Aorta (tissue), 5 donors: ENCODE data around the gene ARID1B. TPM values are rescaled to one million over a fixed set of nuclear protein-coding genes. Genes with fewer than 3 reads are reported as not detected.

Experiments used
- ATAC-seq: fragments of 200-7000 bp; cut with Tn5 transposase; one replicate; pipeline ENCODE4 v1.9.1; 2022; ENCODE audit warnings: moderate library complexity; ENCODE audit not compliant: low FRiP score
- DNase-seq, 2 donors: peaks; one replicate each; pipeline ENCODE4 v3.0.0-alpha.2; 2020
- H3K27ac ChIP-seq, 2 donors: one replicate each; pipeline ENCODE4 v1.5.1; 2013; ENCODE audit warnings: low read length in 2 of 2, mild to moderate bottlenecking in 2 of 2, moderate library complexity in 2 of 2, control low read depth in 1 of 2, inconsistent platforms in 1 of 2, low read depth in 1 of 2
- H3K27me3 ChIP-seq, 2 donors: one replicate each; pipeline ENCODE4 v1.6.1; 2013; ENCODE audit warnings: control low read depth in 1 of 2, low read length in 1 of 2, mild to moderate bottlenecking in 1 of 2, moderate library complexity in 1 of 2; ENCODE audit not compliant: insufficient read depth in 2 of 2, control insufficient read depth in 1 of 2
- H3K36me3 ChIP-seq, 2 donors: one replicate each; pipeline ENCODE4 v1.6.1; 2013; ENCODE audit warnings: control low read depth in 1 of 2, low read length in 1 of 2, mild to moderate bottlenecking in 1 of 2; ENCODE audit not compliant: insufficient read depth in 2 of 2, control insufficient read depth in 1 of 2
- H3K4me1 ChIP-seq, 2 donors: one replicate each; pipeline ENCODE4 v1.6.1; 2013; ENCODE audit warnings: low read length in 2 of 2, control low read depth in 1 of 2, mild to moderate bottlenecking in 1 of 2, moderate library complexity in 1 of 2; ENCODE audit not compliant: insufficient read depth in 2 of 2, control insufficient read depth in 1 of 2
- H3K4me3 ChIP-seq, 2 donors: one replicate each; pipeline ENCODE4 v1.5.1; 2013; ENCODE audit warnings: low read length in 2 of 2, control low read depth in 1 of 2, mild to moderate bottlenecking in 1 of 2
- H3K9me3 ChIP-seq: one replicate; pipeline ENCODE4 v1.6.1; 2013; ENCODE audit warnings: mild to moderate bottlenecking, low read length; ENCODE audit not compliant: control insufficient read depth
- WGBS, 2 donors: extraction: QIAGEN DNeasy Blood & Tissue Kit; methylation state at CpG; one replicate each; pipeline ENCODE4 v1.1.7; 2013; 5-methylcytosine and 5-hydroxymethylcytosine counted together
- intact Hi-C, 2 donors: fragments of 100-400 bp; cut with DNase I; formaldehyde crosslinking; loops; one replicate each; pipeline versions ENCODE4 v1.14.2 to v1.15.0; 2022
- polyA plus RNA-seq, 2 donors: library from polyadenylated mRNA; stranded (reverse); fragments of 200-250 nt; gene quantifications; one replicate each; pipeline ENCODE4 v1.2.3, GENCODE V29; 2013
- total RNA-seq, 2 donors: library from RNA; stranded (reverse); fragmentation: NEBNext Ultra II Directional; extraction: Animal tissue kit (Norgen Biotek cat#: 25700); gene quantifications; one replicate each; pipeline ENCODE4 v1.2.1, GENCODE V29; 2021
- donor health status: healthy with polysubstance abuse.
- donor health status: Bipolar disorder and iron deficiency.
- donor health status: DM: no; HTN: no; CAD: no.
- donor health status: DM: no; HTN: no; CAD: no.
- donor health status: DM: yes; HTN: yes; CAD: no.

The ARID1B gene
- total and polyA plus RNA-seq, 4 donors = 6.5 to 143 (median 54.5) TPM

- ATAC-seq = no peak
- DNase-seq = no peak
- Histone ChIP-seq H3K36me3 (no peaks in the 10 kb centered on the region), H3K9me3 (no peaks in the 10 kb centered on the region), H3K27ac (no peak overlapping the region), H3K4me3 (no peak overlapping the region), H3K27me3 (no peaks in the 10 kb centered on the region), H3K4me1 (peaks cover 4 to 13% of the 10 kb centered on the region in 2 donors)
- WGBS, 2 donors = 76 to 81% methylated on average over 2 of the region's 2 CpGs
- intact Hi-C loops = no loop called here
These were observed 89.9 kb downstream of the ARID1B start for GRCh38 chr6:156867121-156867520.

DNA sequence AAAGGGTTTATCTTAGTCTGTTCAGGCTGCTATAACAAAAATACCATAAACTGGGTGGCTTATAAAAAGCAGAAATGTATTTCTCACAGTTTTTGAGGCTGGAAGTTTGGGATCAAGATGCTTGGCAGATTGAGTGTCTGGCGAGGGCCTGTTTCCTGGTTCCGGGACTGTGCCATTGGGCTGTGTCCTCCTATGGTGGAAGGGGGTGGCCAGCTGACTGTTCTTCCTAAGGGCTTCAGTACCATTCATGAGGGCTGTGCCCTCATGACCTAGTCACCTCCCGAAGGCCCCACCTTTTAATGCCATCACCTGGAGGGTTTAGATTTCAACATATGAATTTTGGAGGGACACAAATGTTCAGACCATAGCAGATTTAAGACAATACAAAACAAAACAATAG, 91.2 kb downstream of the ARID1B start:
- no peaks in the 10 kb centered on the region for H3K27me3 ChIP-seq
- H3K4me3 ChIP-seq = no peak overlapping the region
- 86 to 88% methylated on average over 3 of the region's 3 CpGs for WGBS, 2 donors
- no peak for DNase-seq
- no peaks in the 10 kb centered on the region for H3K36me3 ChIP-seq
- H3K27ac ChIP-seq = no peak overlapping the region
- intact Hi-C loops = no loop called here
- H3K4me1 ChIP-seq = peaks cover 4 to 13% of the 10 kb centered on the region in 2 donors
- no peaks in the 10 kb centered on the region for H3K9me3 ChIP-seq
- no peak for ATAC-seq

- ATAC-seq = no peak
- Histone ChIP-seq H3K27me3 (no peaks in the 10 kb centered on the region), H3K27ac (no peak overlapping the region), H3K9me3 (no peaks in the 10 kb centered on the region), H3K4me1 (peaks cover 4 to 12% of the 10 kb centered on the region in 2 donors), H3K4me3 (no peak overlapping the region), H3K36me3 (no peaks in the 10 kb centered on the region)
- intact Hi-C loops = no loop called here
- 58 to 66% methylated on average over 12 to 13 of the region's 13 CpGs for WGBS, 2 donors
- no peak for DNase-seq
These were observed 92.8 kb downstream of the ARID1B start for GRCh38 chr6:156869980-156870398.

DNA sequence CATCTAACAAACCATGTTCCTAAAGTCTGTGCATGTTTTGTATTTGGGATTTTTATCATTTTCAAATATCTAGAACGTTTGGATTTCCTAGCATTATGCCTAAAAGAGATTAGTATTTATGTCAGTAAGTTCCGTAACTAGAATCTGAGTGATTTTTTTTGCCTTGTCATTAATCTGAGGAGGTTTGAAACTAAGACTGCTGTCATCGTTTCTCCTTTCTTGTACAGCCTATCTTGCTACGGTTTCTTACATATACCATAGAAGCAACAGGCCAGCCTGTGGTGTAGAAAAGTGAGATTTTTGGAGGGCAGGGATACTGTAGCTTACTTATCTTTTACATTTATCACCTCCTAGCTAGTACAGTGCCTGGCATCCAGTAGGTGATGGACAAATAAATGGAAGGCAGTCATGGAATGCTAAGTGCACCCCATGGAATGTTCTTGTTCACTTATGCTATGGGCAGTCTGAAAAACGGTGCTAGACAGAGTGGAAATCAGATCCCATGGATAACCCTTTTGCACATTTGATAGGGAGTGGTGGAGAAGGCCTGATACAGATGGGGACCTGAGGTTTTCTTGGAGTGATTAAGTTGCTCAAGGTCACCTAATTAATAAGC, 93.9 kb downstream of the ARID1B start:
- Histone ChIP-seq H3K27me3 (no peaks in the 10 kb centered on the region), H3K4me3 (no peak overlapping the region), H3K9me3 (no peaks in the 10 kb centered on the region), H3K27ac (no peak overlapping the region), H3K36me3 (no peaks in the 10 kb centered on the region), H3K4me1 (peaks cover 2 to 8% of the 10 kb centered on the region in 2 donors)
- WGBS, 2 donors = 23 to 44% methylated on average over 5 of the region's 5 CpGs
- DNase-seq (no peak), ATAC-seq (no peak)
- intact Hi-C loops = no loop called here

DNA sequence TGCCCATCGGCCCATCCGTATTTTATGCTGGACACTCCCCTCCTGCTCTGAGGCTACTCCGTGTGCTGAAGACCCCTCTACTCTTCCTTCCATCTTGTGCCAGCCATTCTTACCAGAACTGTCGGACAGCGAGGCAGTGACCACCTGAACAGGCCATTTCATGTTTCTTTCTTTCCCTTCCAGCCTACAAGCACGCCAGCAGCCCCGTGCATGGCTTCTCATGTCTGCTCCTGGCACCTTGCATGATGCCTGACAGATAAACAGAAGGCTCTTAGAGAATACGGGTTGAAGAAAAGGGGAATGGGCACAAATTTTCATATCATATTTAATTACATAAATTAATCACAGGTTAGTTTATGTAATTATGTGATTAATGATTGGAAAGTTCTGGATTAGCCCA, 95.7 kb downstream of the ARID1B start:
- Histone ChIP-seq H3K36me3 (no peaks in the 10 kb centered on the region), H3K27ac (no peak overlapping the region), H3K27me3 (no peaks in the 10 kb centered on the region), H3K4me1 (no peaks in the 10 kb centered on the region), H3K9me3 (no peaks in the 10 kb centered on the region), H3K4me3 (no peak overlapping the region)
- no peak for DNase-seq
- no peak for ATAC-seq
- intact Hi-C loops = no loop called here
- WGBS, 2 donors = 88 to 91% methylated on average over 8 of the region's 8 CpGs

GRCh38 chr6:156873654-156874380, 96.6 kb downstream of the ARID1B start:
- intact Hi-C loops = no loop called here
- Histone ChIP-seq H3K4me3 (no peak overlapping the region), H3K36me3 (no peaks in the 10 kb centered on the region), H3K27me3 (no peaks in the 10 kb centered on the region), H3K27ac (no peak overlapping the region), H3K9me3 (no peaks in the 10 kb centered on the region), H3K4me1 (peaks cover 0 to 6% of the 10 kb centered on the region in 2 donors)
- WGBS, 2 donors = 90 to 91% methylated on average over 10 of the region's 10 CpGs
- DNase-seq (no peak), ATAC-seq (no peak)

DNA sequence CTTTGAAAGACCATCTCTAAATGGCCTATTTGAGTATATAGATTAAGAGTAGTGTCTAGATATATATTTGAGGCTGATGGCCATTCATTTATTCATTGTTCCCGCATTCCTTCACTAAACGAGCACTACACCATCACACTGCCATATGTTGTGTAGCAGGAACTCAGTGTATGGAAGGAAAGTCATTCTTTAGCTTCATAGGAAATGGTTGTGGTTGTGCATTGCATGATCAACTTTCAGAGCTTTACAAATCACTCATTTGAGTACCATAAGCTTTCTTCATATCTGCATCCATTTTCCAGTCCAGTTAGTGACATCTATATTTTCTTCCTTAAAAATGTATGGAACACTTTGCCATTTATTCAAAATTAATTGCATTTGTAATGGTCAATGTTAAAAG, 97.9 kb downstream of the ARID1B start:
- intact Hi-C loops = no loop called here
- ATAC-seq = no peak
- Histone ChIP-seq H3K36me3 (no peaks in the 10 kb centered on the region), H3K4me1 (peaks cover 0 to 6% of the 10 kb centered on the region in 2 donors), H3K27me3 (no peaks in the 10 kb centered on the region), H3K4me3 (no peak overlapping the region), H3K9me3 (no peaks in the 10 kb centered on the region), H3K27ac (no peak overlapping the region)
- DNase-seq = no peak
- WGBS, 2 donors = 80 to 97% methylated on average over 2 of the region's 2 CpGs

- H3K27ac ChIP-seq = no peak overlapping the region
- intact Hi-C loops = no loop called here
These were observed 99.1 kb downstream of the ARID1B start for GRCh38 chr6:156876302-156876701.

More at GRCh38 chr6:156876302-156876701, 99.1 kb downstream of the ARID1B start:
- no peak for ATAC-seq
- WGBS, 2 donors = 76 to 79% methylated on average over 11 of the region's 11 CpGs
- no peak overlapping the region for H3K4me3 ChIP-seq
- no peak for DNase-seq
- H3K36me3 ChIP-seq = no peaks in the 10 kb centered on the region
- H3K27me3 ChIP-seq = no peaks in the 10 kb centered on the region
- H3K4me1 ChIP-seq = peaks cover 0 to 6% of the 10 kb centered on the region in 2 donors
- no peaks in the 10 kb centered on the region for H3K9me3 ChIP-seq
